ENCODE results near the gene NFE2L2. TPM values are rescaled to one million over a fixed set of nuclear protein-coding genes. Genes with fewer than 3 reads are reported as not detected.

The NFE2L2 gene
- polyA plus RNA-seq, 1 of the 3 experiments (the other 2 are of a cell fraction), result 40.9 TPM

- 96% methylated on average over 6 of the region's 6 CpGs for WGBS (ENCODE audit: low lambda C conversion rate)
- no peaks in the 10 kb centered on the region for H3K9me2 ChIP-seq
- H3K9me3 ChIP-seq, result no peaks in the 10 kb centered on the region
- no peak overlapping the region for H3K9ac ChIP-seq
- H3K79me2 ChIP-seq (ENCODE audit: insufficient read depth), result peaks cover 97% of the 10 kb centered on the region
- ChIA-PET POLR2A (interaction anchor here (0.8 kb wide), 1 partner anchor 11 kb away, joined by 3 read pairs; no protein-coding TSS in a partner anchor), CTCF (interaction anchor here (0.8 to 3.3 kb wide), 5 partner anchors 15 to 75 kb away, joined by 3 to 21 read pairs (median 4); partner anchors contain the start of gene NFE2L2)
- no peak overlapping the region for H3K4me3 ChIP-seq (ENCODE audit: low read depth in 2 of 2, low read length in 1 of 2)
- H2AFZ ChIP-seq (ENCODE audit: low read depth), result no peak overlapping the region
- peaks cover 41 to 43% of the 10 kb centered on the region in 2 experiments for H3K4me1 ChIP-seq (ENCODE audit: control insufficient read depth in 1 of 2, insufficient read depth in 2 of 2, low read depth in 1 of 2, low read length in 1 of 2)
- TF ChIP-seq ZBTB33 (IDR thresholded peaks at IDR 0.05; ENCODE audit: borderline replicate concordance, low read depth), result no peak
- no peak for TF ChIP-seq TAF1 (IDR thresholded peaks at IDR 0.05; ENCODE audit: borderline replicate concordance, low read depth, low read length)
- no peak for TF ChIP-seq RFX5 (IDR thresholded peaks at IDR 0.05; ENCODE audit: low read length)
- no peak for TF ChIP-seq USF1 (IDR thresholded peaks at IDR 0.05; ENCODE audit: borderline replicate concordance, low read depth)
- no peak for TF ChIP-seq EZH2phosphoT487 (IDR thresholded peaks at IDR 0.05; ENCODE audit: borderline replicate concordance, low read depth)
- no peak for TF ChIP-seq MXI1 (IDR thresholded peaks at IDR 0.05; ENCODE audit: low read depth, low read length)
- TF ChIP-seq CTCF (IDR thresholded peaks at IDR 0.05), result no peak
- TF ChIP-seq REST (IDR thresholded peaks at IDR 0.05; ENCODE audit: low read depth, low read length), result no peak
- no peak for TF ChIP-seq USF2 (IDR thresholded peaks at IDR 0.05; ENCODE audit: borderline replicate concordance, low read depth, low read length)
- no peak for TF ChIP-seq NFIC (IDR thresholded peaks at IDR 0.05; ENCODE audit: borderline replicate concordance)
- no peak for TF ChIP-seq TEAD4 (IDR thresholded peaks at IDR 0.05; ENCODE audit: borderline replicate concordance, insufficient read depth)
- no peak for TF ChIP-seq SMC3 (IDR thresholded peaks at IDR 0.05; ENCODE audit: low read depth, low read length)
- TF ChIP-seq FOXM1 (IDR thresholded peaks at IDR 0.05; ENCODE audit: low read depth), result no peak
- TF ChIP-seq ELF1 (IDR thresholded peaks at IDR 0.05), result no peak
- no peak for TF ChIP-seq TCF12 (IDR thresholded peaks at IDR 0.05)
- TF ChIP-seq RXRA (IDR thresholded peaks at IDR 0.05; ENCODE audit: borderline replicate concordance, low read depth), result no peak
- TF ChIP-seq RAD21 (IDR thresholded peaks at IDR 0.05; ENCODE audit: low read length), result no peak
- peak overlapping the region; percentile 2 to 98; a peak in 2 of 4 replicates for H3K27ac ChIP-seq (ENCODE audit: low read depth in 2 of 2, low read length in 1 of 2)
- peaks cover 27% of the 10 kb centered on the region for H3F3A ChIP-seq (replicated peaks; ENCODE audit: insufficient read depth)
- no peaks in the 10 kb centered on the region for H3K27me3 ChIP-seq (ENCODE audit: insufficient read depth)
- peak overlapping the region; percentile 26; the same call in 1 of the 2 replicates for H3K4me2 ChIP-seq
- DNase-seq, result no peak
- peaks cover 43% of the 10 kb centered on the region for H4K20me1 ChIP-seq (ENCODE audit: insufficient read depth)
- H3K36me3 ChIP-seq (replicated peaks in 1 of 2; ENCODE audit: control insufficient read depth in 1 of 2, insufficient read depth in 2 of 2, low read length in 1 of 2), result peaks cover 5 to 14% of the 10 kb centered on the region in 2 experiments
These were observed 25.5 kb downstream of the NFE2L2 start for GRCh38 chr2:177239053-177239452.
